GF-D8 (cell line): ENCODE results near the gene KAZN.
A peak's percentile ranks its signal among the peaks of the same experiment; 100 is the strongest.

Source experiments
- DNase-seq: peaks from one replicate; lab custom pipeline; 2025; lab: John Stamatoyannopoulos, UW

Gene KAZN

GRCh38 chr1:15008783-15009729, 410.6 kb downstream of the KAZN start:
- no peak for DNase-seq

GRCh38 chr1:15011160-15011559, 412.7 kb downstream of the KAZN start:
- no peak for DNase-seq

- DNase-seq: no peak
Observed at GRCh38 chr1:15011661-15012060, 413.2 kb downstream of the KAZN start.

- DNase-seq: no peak
Observed at GRCh38 chr1:15012822-15013221, 414.3 kb downstream of the KAZN start.

- DNase-seq: no peak
Observed at GRCh38 chr1:15013767-15014166, 415.3 kb downstream of the KAZN start.

GRCh38 chr1:15014516-15014915, 416.0 kb downstream of the KAZN start:
- no peak for DNase-seq

GRCh38 chr1:15016001-15016400, 417.5 kb downstream of the KAZN start:
- DNase-seq: no peak

- DNase-seq: peak; percentile 62
Observed at GRCh38 chr1:15016526-15016925, 418.0 kb downstream of the KAZN start.

- no peak for DNase-seq
Observed at GRCh38 chr1:15017120-15017519, 418.6 kb downstream of the KAZN start.

- no peak for DNase-seq
Observed at GRCh38 chr1:15018767-15019166, 420.3 kb downstream of the KAZN start.

- no peak for DNase-seq
Observed at GRCh38 chr1:15020943-15021745, 422.7 kb downstream of the KAZN start.

- DNase-seq: no peak
Observed at GRCh38 chr1:15022048-15022447, 423.6 kb downstream of the KAZN start.

- no peak for DNase-seq
Observed at GRCh38 chr1:15023205-15023604, 424.7 kb downstream of the KAZN start.

GRCh38 chr1:15023976-15024375, 425.5 kb downstream of the KAZN start:
- no peak for DNase-seq

GRCh38 chr1:15026117-15026489, 427.6 kb downstream of the KAZN start:
- no peak for DNase-seq

- no peak for DNase-seq
Observed at GRCh38 chr1:15027515-15027986, 429.1 kb downstream of the KAZN start.

GRCh38 chr1:15028102-15028501, 429.6 kb downstream of the KAZN start:
- DNase-seq: no peak

GRCh38 chr1:15028616-15029015, 430.1 kb downstream of the KAZN start:
- no peak for DNase-seq

GRCh38 chr1:15029036-15029435, 430.6 kb downstream of the KAZN start:
- no peak for DNase-seq

- no peak for DNase-seq
Observed at GRCh38 chr1:15029786-15030185, 431.3 kb downstream of the KAZN start.

- DNase-seq: no peak
Observed at GRCh38 chr1:15031251-15031933, 432.9 kb downstream of the KAZN start.

GRCh38 chr1:15033264-15033663, 434.8 kb downstream of the KAZN start:
- DNase-seq: no peak
